ENCODE data around the gene ITPKB.
"Not testable (repeated sequence)": the region's sequence is repeated elsewhere in the genome, so short reads cannot be mapped to it uniquely, and the experiment has no call there.

GRCh38 chr1:226598955-226599354 lies 140.1 kb downstream of the ITPKB start:
- not testable (repeated sequence) for TF ChIP-seq POLR2A, CTCF (IDR thresholded peaks at IDR 0.05)
